HT1080 (cell line): ENCODE results near the gene MRPL57. TPM values are rescaled to one million over a fixed set of nuclear protein-coding genes. Genes with fewer than 3 reads are reported as not detected.
"Not testable (repeated sequence)": the region's sequence is repeated elsewhere in the genome, so short reads cannot be mapped to it uniquely, and the experiment has no call there.

Experiments used
- DNase-seq: peaks from one replicate; pipeline ENCODE4 v3.0.0-alpha.2; 2015; ENCODE audit warnings: low read depth
- polyA plus RNA-seq, 2 experiments: library from polyadenylated mRNA; depleted of rRNA; stranded (reverse); fragments of >200 nt; gene quantifications; 2 replicates each; pipeline ENCODE4 v1.2.3, GENCODE V29; 2015
- total RNA-seq: library from RNA; depleted of rRNA; stranded (reverse); fragments of >200 nt; shearing (Covaris generic); gene quantifications from 2 replicates; pipeline ENCODE4 v1.2.3, GENCODE V29; 2014; rRNA removed

The MRPL57 gene
- total RNA-seq: 61.7 and 61.9 TPM in 2 replicates
- 21.2 and 30.5 TPM in 2 replicates for polyA plus RNA-seq (2015; cell fraction: cytosol; rRNA removed)
- polyA plus RNA-seq (2015; cell fraction: nucleus; rRNA removed): 6.7 and 7.5 TPM in 2 replicates

DNA sequence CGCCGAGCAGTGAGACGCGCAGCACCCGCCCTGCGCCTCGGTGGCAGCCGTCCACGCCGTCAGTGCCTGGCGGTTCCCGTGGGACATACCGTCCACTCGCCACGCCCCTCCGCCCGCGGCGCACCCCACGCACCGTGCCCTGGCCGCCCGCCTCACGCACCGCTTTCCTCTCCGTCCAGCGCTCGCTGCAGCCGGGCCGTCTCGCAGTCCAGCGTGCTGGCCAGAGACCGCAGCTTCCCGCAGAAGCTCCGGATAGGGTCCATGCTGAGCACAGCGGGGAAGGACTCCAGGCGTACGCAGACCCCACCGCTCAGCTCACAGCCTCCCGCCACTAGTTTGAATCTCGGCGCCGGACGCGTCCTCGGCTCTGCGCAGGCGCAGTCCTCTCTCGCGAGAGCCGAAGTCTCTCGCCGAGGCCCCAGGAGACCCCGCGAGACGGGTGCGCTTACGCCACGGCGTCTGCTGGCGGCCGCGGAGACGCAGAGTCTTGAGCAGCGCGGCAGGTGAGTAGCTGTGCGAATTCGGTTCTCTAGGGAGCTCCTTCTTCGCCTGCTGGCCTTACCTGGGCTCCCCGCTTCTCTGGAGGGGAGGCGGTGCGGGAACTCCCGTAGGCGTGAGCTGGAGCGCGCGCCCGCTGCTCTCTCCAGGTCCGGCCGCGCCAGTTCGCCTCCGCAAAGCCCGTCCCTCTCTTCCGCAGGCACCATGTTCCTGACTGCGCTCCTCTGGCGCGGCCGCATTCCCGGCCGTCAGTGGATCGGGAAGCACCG is at the start of gene MRPL57, which contains the start of gene SKA3:
TSS of gene MRPL57 (plus strand) at position 444 of the 767 bp plus-strand sequence. CDS start at position 703, 259 bp downstream.
TSS of gene SKA3 (minus strand) at position 338 of the 767 bp plus-strand sequence. CDS start at position 263, 75 bp downstream.
- DNase-seq: peak; percentile 94

DNA sequence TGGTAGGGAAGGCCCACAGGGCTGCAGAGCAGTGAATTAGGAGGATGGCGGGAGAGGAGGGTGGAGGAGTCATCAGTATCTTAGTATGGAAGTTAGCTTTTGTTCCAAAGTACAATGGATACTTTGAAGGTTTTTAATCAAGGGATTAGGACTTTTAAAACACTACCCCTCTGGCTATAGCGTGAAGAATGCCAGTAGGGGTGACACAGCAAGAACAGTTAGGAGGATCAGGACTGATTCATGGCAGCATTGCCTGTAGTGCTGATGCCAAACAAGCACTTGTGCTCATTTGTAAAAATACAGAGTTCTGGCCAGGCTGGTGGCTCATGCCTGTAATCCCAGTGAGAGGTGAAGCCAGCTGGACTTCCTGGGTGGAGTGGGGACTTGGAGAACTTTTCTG is 46.3 kb upstream of the MRPL57 start:
- DNase-seq: no peak

DNA sequence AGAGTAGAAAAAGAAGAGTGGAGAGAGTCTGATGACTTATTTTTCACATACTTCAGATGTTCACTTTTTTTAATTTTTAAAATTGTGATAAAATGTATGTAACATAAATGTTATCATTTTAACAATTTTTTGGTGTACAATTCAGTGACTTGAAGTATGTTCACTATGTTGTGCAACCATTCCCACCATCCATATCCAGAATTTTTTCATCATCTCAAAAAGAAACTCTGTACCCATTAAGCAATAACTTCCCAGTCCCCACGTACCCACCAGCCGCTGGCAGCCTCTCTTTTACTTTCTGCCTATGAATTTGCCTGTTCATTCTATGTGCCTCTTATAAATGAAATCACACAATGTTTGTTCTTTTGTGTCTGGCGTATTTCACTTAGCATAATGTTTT is 43.4 kb upstream of the MRPL57 start:
- DNase-seq: no peak

DNA sequence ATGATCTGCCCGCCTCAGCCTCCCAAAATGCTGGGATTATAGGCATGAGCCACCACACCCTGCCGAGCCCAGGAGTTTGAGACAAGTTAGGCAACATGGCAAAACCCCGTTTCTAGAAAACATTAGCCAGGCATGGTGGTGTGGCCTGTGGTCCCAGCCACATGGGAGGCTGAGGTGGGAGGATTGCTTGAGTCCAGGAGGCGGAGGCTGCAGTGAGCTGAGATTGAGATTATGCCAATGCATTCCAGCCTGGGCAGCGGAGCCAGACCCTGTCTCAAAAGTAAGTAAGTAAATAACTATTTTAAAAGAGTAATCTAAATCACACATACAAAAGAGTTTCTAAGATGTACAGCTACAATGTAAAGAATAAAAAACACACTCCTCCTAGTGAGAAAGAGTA is 42.0 kb upstream of the MRPL57 start:
- DNase-seq: no peak

DNA sequence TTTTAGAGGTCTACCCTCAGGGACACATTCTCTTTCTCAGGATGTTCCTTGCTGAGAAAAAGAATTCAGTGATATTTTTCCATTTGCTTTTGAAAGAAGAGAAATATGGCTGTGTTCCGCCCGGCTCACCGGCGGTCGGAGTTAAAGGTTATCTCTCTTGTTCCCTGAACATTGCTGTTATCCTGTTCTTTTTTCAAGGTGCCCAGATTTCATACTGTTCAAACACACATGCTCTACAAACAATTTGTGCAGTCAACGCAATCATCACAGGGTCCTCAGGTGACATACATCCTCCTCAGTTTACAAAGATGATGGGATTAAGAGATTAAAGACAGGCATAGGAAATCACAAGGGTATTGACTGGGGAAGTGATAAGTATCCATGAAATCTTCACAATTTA is 40.6 kb upstream of the MRPL57 start:
- DNase-seq: not testable (repeated sequence)

DNA sequence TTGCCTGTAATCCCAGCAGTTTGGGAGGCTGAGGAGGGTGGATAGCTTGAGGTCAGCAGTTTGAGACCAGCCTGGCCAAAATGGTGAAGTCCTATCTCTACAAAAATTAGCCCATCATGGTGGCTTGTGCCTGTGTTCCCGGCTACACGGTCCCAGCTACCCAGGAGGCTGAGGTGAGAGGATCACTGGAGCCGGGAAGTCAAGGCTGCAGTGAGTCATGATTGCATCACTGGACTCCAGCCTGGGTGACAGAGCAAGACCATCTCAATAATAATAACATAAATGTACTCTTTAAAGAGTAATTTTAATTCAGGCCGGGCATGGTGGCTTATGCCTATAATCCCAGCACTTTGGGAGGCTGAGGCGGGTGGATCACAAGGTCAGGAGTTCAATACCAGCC is 38.8 kb upstream of the MRPL57 start:
- DNase-seq: peak; percentile 78

DNA sequence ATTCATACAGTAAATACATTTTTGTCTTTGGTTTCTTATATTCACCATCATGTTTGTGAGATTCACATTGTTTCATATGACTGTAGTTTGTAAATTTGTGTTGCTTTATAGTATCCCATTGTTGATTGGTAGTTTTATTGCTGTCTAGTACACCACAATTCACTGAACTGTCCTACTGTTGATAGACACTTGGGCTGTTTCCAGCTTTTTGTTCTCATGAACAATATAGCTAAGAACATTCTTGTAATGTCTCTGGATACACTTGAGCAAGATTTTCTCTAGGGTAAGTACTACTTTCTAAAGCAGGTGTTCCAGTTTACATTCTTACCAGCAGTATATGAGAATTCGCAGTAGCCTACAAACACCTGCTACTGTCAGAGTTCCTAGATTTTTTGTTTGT is 37.9 kb upstream of the MRPL57 start:
- DNase-seq: no peak

DNA sequence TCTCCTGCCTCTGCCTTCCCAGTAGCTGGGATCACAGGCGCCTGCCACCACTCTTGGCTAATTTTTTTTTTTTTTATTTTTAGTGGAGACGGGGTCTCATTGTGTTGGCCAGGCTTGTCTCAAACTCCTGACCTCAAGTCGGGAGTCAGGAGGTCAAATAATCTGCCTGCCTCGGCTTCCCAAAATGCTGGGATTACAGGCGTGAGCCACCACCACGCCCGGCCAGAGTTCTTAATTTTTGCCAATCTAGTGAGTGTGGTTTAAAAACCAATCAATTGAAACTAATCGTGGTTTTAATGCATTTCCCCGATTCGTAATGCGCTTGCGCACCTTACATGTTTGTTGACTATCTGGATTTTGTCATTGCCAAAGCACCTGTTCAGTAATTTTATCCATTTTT is 37.1 kb upstream of the MRPL57 start:
- no peak for DNase-seq

DNA sequence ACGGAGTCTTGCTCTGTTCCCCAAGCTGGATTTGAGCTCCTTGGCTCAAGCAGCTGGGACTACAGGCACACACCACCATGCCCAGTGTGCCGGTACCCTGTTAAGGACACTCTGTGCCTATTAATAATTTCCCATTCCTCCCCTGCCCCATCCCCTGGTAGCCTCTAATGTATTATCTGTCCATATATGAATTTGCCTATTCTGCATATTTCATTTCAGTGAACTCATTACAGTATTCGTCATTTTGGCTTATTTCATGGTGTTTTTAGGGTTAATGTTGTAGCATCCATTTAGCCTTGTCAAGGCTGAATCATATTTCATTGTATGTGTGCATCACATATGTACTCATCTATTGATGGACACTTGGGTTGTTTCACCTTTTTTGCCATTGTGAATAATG is 33.7 kb upstream of the MRPL57 start:
- DNase-seq: no peak

DNA sequence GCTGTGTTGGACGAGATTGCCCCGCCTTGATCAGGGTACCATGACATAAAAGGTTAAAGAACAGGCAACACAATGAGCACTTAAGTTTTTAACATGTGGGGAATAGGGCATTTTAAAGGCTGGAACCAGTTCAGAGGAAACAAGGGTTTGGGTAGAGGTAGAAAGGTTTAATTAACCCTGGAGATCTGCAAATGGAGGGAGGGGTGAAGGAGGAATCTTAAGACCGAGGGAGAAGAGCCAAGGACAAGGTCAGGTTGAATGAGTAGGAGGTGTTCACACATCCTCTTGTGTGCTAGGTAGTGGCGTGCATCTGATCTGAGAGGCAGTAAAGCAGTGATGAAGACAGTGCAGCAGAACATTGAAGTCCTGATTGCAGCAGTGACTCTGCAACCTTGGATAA is 28.6 kb upstream of the MRPL57 start:
- no peak for DNase-seq

DNA sequence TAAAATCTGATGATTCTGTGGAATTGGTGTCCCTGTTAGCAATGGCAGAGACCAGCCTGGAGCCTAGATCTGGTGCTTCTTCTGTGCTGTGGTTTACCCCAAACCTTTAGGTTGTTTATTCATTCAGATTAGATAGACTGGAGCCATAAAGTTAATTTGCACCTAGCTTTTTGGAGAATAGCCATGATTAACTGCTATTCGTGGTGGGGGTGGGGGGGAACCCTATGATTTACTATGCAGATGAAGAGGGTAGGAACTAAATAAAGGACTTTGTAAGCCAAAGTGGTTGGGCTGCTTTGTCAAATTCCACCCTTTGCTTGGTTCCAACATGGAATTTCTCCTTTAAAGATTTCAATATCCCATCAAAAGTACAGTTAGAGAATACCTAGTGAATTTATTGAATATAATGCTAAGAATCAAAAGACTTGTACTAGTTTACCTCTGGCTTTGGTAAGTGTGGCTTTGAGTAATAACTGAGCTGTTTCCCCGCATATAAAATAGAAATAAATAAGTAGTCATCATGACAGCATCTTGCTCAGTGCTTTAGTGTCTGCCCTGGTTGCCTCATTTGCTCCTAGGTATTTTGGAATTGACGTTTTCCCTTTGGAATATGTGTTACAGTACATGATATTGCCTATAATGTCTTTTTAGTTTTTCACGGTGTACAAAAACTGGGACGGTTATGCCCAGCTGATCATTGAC is 27.8 kb upstream of the MRPL57 start:
- no peak for DNase-seq

DNA sequence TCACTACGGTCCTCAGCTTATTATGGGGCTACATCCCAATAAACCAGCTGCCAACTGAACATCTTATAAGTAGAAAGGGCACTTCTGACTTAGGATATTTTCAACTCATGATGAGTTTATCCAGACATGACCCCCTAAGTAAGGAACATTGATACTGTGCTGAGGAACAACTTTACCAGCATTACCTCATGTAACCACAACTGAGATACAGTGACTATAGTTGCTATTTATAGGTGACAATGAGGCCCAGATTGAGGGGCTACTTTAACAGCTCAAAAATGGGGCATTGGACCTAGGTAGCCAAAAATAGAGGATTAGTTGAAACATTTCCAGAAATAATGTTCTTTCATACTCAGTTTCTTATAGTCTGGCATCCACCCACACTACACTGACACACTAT is 26.9 kb upstream of the MRPL57 start:
- DNase-seq: no peak

DNA sequence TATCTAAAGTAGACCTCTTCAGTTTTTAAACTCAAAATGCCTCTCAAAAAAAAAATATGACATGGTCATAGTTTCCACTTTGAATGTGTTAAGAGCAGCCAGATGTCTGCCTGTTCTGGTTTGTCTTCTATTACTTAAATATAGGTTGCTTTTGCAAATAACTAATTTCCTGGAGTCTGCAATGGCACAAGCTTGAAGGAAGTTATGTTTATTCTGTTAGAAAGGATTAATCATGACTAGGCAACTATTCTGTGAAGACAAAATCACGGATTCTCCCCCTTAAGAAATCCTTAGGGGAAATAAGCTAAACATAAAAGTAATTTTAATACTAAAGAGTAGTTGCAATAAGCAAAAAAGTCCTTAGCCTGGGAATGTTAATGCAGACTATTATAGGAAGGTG is 26.4 kb upstream of the MRPL57 start:
- no peak for DNase-seq

DNA sequence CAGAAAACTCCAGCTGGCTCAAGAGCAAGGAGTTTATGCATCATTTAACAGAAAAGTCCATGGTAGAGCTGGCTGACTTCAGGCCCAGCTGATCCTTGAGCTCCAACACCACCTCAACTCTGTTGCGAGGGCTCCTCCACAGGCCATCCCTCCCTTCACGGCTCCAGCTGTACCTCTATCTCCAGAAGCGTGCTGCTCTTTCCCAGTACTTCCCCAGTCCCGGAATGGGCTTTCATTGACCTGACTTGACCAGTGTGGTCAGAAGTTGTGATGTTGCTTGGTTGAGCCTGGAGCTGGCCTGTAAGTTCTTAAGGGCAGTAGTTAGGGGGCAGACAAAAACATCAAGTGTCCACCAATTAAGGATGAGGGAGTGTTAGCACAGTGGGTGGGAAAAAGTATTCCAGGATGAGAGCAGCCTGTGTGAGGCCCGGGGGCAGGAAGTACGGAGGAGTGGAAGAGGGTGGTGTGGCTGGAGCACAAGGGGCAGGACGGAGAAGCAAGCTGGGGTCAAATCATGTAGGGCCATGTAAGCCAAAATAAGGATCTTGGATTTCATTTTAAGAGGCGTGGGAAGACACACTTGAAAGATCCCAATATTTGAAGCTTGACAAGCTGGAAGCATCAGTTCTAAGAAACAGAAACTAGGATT is 24.1 kb upstream of the MRPL57 start:
- DNase-seq: no peak

DNA sequence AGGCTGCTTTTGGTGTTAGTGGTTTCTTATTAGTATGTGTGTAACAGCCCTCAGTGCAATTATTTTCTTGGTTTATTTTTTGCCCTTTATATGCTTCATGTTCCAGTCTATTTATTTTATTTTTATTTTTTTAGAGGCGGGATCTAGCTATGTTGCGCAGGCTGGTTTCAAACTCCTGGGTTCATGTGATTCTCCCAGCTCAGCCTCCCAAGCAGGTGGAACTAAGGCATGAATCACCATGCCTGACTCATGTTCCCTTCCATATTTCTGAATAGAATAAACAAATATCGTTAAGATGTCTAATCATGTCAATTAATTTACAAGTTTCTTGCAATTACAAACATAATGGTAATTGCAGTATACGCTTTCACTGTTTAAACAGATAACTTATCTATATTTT is 11.8 kb upstream of the MRPL57 start:
- DNase-seq: no peak

DNA sequence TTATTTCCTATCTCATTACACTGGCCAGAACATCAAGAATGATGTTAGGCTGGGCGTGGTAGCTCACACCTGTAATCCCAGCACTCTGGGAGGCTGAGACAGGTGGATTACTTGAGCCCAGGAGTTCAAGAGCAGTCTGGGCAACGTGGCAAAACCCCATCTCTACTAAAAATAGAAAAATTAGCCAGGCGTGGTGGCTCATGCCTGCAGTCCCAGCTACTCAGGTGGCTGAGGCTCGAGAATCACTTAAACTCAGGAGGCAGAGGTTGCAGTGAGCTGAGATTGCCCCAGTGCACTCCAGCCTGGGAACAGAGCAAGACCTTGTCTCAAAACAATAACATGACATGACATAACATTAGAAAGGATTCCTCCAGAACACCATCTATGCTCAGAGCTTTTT is 10.9 kb upstream of the MRPL57 start:
- not testable (repeated sequence) for DNase-seq

DNA sequence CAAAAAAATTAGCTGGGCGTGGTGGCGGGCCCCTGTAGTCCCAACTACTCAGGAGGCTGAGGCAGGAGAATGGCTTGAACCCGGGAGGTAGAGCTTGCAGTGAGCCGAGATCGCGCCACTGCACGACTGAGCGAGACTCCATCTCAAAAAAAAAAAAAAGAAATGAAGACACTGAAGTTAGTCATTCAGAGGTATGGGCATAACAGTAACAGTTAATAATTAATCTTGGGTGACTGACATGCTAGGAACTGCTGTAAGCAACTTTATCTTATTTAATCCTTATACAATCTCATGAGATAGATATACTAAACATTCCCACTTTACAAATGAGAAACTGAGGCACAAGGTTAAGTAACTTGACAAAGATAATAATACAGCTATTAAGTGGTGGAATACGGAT is 5.0 kb upstream of the MRPL57 start:
- no peak for DNase-seq

DNA sequence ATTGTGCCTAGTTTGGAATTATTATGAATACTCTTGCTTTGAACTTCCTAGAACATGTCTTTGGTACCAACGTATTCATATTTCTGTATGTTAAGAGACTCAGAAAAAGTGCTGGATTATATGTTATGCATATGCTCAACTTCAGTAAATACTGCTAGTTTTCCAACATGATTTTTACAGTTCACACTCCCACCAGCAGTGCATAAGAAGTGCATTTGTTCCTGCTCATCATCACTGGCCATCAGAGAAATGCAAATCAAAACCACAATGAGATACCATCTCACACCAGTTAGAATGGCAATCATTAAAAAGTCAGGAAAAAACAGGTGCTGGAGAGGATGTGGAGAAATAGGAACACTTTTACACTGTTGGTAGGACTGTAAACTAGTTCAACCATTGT is 2.7 kb upstream of the MRPL57 start:
- DNase-seq: not testable (repeated sequence)

DNA sequence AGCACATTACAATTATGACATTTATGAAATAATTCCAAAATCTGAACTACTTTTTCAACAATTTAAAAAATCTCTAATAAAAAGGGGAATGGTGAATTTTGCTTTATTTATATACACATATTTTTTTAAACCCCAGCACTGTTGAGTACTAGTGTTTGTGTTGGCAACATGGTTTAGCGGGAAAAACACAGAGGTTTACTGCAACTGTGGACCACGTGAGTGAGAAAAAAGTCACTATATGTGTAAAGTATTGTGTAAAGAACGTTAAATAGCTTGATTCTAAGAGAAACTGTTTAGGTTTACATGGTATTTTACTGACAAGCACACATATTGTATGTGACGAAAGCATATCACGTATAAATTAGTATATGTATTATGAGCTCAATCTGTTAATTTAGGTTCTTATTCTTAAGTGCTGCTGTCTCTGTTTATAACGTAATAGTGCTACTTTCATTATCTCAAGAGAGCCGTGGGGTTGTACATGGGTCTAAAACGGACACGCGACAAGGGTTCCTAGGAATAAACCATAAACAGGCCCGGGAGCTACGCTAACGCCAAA is 723 bp upstream of the MRPL57 start:
- no peak for DNase-seq

DNA sequence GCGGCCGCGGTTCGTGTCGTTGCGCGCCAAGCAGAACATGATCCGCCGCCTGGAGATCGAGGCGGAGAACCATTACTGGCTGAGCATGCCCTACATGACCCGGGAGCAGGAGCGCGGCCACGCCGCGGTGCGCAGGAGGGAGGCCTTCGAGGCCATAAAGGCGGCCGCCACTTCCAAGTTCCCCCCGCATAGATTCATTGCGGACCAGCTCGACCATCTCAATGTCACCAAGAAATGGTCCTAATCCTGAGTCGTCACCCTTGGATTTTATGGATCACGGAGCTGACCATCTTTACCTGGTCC is 475 bp downstream of the MRPL57 start:
- DNase-seq: no peak

DNA sequence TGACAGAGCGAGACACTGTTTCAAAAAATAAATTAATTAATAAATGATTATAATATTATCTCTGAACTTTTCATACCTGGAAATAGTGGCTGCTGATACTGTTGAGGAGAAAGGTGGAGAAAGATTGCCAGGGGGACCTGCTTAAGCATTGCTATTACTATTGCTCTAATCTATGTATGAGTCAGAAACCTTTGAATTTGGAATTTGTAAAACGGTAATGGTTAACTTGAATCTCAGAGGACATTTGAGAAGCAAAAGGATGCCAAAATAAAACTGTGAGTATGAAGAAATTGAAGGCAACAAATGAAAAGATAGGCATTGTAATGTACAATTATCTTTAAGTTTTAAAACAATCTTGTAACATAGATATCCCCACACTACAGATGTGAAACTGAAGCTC is 5.2 kb downstream of the MRPL57 start:
- DNase-seq: no peak

DNA sequence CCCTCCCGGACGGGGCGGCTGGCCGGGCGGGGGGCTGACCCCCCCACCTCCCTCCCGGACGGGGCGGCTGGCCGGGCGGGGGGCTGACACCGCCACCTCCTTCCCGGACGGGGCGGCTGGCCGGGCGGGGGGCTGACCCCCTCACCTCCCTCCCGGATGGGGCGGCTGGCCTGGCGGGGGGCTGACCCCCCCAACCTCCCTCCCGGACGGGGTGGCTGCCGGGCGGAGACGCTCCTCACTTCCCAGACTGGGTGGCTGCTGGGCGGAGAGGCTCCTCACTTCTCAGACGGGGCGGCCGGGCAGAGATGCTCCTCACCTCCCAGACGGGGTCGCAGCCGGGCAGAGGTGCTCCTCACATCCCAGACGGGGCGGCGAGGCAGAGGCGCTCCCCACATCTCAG is 10.0 kb downstream of the MRPL57 start:
- DNase-seq: not testable (repeated sequence)
